GM12878 (cell line): ENCODE measurements around the gene LPCAT3. TPM values are rescaled to one million over a fixed set of nuclear protein-coding genes. Genes with fewer than 3 reads are reported as not detected.

Experiments
- CEBPZ ChIP-seq: fragments of 150-350 bp; IDR thresholded peaks from 2 replicates; pipeline ENCODE4 v1.6.1; 2016; ENCODE audit warnings: low read depth, low read length
- CHD2 ChIP-seq: IDR thresholded peaks from 2 replicates; pipeline ENCODE4 v1.6.1; 2011; ENCODE audit warnings: low read depth, low read length, improper control_type of control experiment, borderline replicate concordance
- CTCF ChIP-seq, 3 experiments: IDR thresholded peaks in 2 of 3; conservative IDR thresholded peaks in 1 of 3; 2 replicates each; pipeline ENCODE4 v1.5.1; 2011; ENCODE audit warnings: low read depth in 3 of 3, low read length in 3 of 3, mild to moderate bottlenecking in 3 of 3, control low read depth in 2 of 3, moderate library complexity in 2 of 3, inconsistent platforms in 1 of 3, mixed read lengths in 1 of 3; ENCODE audit not compliant: control insufficient read depth in 2 of 3, insufficient read depth in 1 of 3; ENCODE audit errors: extremely low read depth in 1 of 3
- EZH2 ChIP-seq: IDR thresholded peaks from 2 replicates; pipeline ENCODE4 v1.6.1; 2012; ENCODE audit warnings: low read depth, mild to moderate bottlenecking, control low read depth, inconsistent platforms, low read length, borderline replicate concordance; ENCODE audit not compliant: control insufficient read depth
- HCFC1 ChIP-seq: fragments of 150-350 bp; IDR thresholded peaks from 2 replicates; pipeline ENCODE4 v1.6.1; 2014; ENCODE audit warnings: low read length
- IRF4 ChIP-seq: IDR thresholded peaks from 2 replicates; pipeline ENCODE4 v1.6.1; 2011; ENCODE audit warnings: low read depth, low read length
- JUND ChIP-seq: IDR thresholded peaks from 2 replicates; pipeline ENCODE4 v1.6.1; 2012; ENCODE audit warnings: low read depth, mild to moderate bottlenecking, low read length, improper control_type of control experiment, moderate library complexity
- POLR2A ChIP-seq: IDR thresholded peaks from 2 replicates; pipeline ENCODE4 v1.6.1; 2011; ENCODE audit warnings: low read depth, mild to moderate bottlenecking, low read length
- SIN3A ChIP-seq: IDR thresholded peaks from 2 replicates; pipeline ENCODE4 v1.6.1; 2012; ENCODE audit warnings: low read depth, low read length, improper control_type of control experiment
- SMAD5 ChIP-seq: IDR thresholded peaks from 2 replicates; pipeline ENCODE4 v1.6.1; 2016; ENCODE audit warnings: antibody characterized with exemption, low read depth
- STAT1 ChIP-seq: fragments of 450-650 bp; conservative IDR thresholded peaks from 2 replicates; pipeline ENCODE4 v1.6.1; 2014; ENCODE audit warnings: antibody characterized with exemption, mild to moderate bottlenecking
- ZNF687 ChIP-seq: fragments of 450-650 bp; IDR thresholded peaks from 2 replicates; pipeline ENCODE4 v1.6.1; 2017; ENCODE audit warnings: mild to moderate bottlenecking, moderate library complexity
- ZZZ3 ChIP-seq: IDR thresholded peaks from 2 replicates; pipeline ENCODE4 v1.6.1; 2011; ENCODE audit warnings: low read depth; ENCODE audit not compliant: control insufficient read depth, insufficient read length
- polyA plus RNA-seq, 11 experiments: library from polyadenylated mRNA; depleted of rRNA in 4 of 11; unstranded in 6 of 11; stranded (reverse) in 5 of 11; fragments of >200 nt; fragmentation: Nextera tagmentation in 4 of 11; fragmentation: Illumina TruSeq in 1 of 11; extraction: Ambion mirVana in 4 of 11; extraction: Trizol in 1 of 11; gene quantifications; 1 replicate in 1 of 11; 2 replicates in 10 of 11; pipeline versions ENCODE4 v1.2.1 to v1.2.3, GENCODE V29; 2011 to 2016; ENCODE audit warnings: inconsistent platforms in 2 of 11, missing spikeins in 2 of 11, low read depth in 1 of 11
- total RNA-seq, 4 experiments: library from RNA; depleted of rRNA in 3 of 4; stranded (reverse); fragments of >200 nt in 3 of 4; fragmentation: Illumina TruSeq in 1 of 4; extraction: Trizol in 1 of 4; gene quantifications; 2 replicates each; pipeline versions ENCODE4 v1.2.1 to v1.2.3, GENCODE V29; 2013 to 2021
- TF ChIP-seq, protein P1 (sequence below): fragments of 450-650 bp; formaldehyde crosslinking; IDR thresholded peaks from 2 replicates; pipeline ENCODE4 v1.5.0; 2022; ENCODE audit warnings: mild to moderate bottlenecking, missing genetic modification characterization
- TF ChIP-seq, protein P2 (sequence below): IDR thresholded peaks from 2 replicates; pipeline ENCODE4 v1.6.1; 2011; ENCODE audit warnings: low read depth, mild to moderate bottlenecking, low read length, moderate library complexity, borderline replicate concordance; ENCODE audit errors: extremely low read depth

The LPCAT3 gene
- total and polyA plus RNA-seq, 10 of the 15 experiments (the other 5 are each of a cell fraction or from before 2014, with no cell fraction given) = 2.6 to 48.3 (median 23.0) TPM

GRCh38 chr12:6953442-6954315, 64.6 kb downstream of the LPCAT3 start (continued):
- TF ChIP-seq CTCF (IDR thresholded peaks at IDR 0.05 in 2 of 3, conservative IDR thresholded peaks at IDR 0.05 in 1 of 3; ENCODE audit: control insufficient read depth in 2 of 3, extremely low read depth in 1 of 3, insufficient read depth in 1 of 3, low read depth in 3 of 3, low read length in 3 of 3) = no peak
- no peak for TF ChIP-seq ZZZ3
- peak; percentile 57; the same call in 1 of the 2 replicates for TF ChIP-seq IRF4
- TF ChIP-seq CHD2 = peak; percentile 12; the same call in 1 of the 2 replicates
- no peak for TF ChIP-seq HCFC1
- TF ChIP-seq, protein P1, sequence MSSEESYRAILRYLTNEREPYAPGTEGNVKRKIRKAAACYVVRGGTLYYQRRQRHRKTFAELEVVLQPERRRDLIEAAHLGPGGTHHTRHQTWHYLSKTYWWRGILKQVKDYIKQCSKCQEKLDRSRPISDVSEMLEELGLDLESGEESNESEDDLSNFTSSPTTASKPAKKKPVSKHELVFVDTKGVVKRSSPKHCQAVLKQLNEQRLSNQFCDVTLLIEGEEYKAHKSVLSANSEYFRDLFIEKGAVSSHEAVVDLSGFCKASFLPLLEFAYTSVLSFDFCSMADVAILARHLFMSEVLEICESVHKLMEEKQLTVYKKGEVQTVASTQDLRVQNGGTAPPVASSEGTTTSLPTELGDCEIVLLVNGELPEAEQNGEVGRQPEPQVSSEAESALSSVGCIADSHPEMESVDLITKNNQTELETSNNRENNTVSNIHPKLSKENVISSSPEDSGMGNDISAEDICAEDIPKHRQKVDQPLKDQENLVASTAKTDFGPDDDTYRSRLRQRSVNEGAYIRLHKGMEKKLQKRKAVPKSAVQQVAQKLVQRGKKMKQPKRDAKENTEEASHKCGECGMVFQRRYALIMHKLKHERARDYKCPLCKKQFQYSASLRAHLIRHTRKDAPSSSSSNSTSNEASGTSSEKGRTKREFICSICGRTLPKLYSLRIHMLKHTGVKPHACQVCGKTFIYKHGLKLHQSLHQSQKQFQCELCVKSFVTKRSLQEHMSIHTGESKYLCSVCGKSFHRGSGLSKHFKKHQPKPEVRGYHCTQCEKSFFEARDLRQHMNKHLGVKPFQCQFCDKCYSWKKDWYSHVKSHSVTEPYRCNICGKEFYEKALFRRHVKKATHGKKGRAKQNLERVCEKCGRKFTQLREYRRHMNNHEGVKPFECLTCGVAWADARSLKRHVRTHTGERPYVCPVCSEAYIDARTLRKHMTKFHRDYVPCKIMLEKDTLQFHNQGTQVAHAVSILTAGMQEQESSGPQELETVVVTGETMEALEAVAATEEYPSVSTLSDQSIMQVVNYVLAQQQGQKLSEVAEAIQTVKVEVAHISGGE (CRISPR knock-in tag) = no peak
- no peak for TF ChIP-seq EZH2
- TF ChIP-seq SMAD5 = peak; percentile 91
- no peak; the same call in 1 of the 2 replicates for TF ChIP-seq CEBPZ
- TF ChIP-seq POLR2A = no peak
- peak; percentile 39; the same call in 1 of the 2 replicates for TF ChIP-seq STAT1
- no peak; the same call in 1 of the 2 replicates for TF ChIP-seq JUND
- 0 out of 2 replicates have a peak, but pooled peaks have one; percentile 46 for TF ChIP-seq SIN3A
- peak; percentile 78 for TF ChIP-seq ZNF687
- TF ChIP-seq, protein P2, sequence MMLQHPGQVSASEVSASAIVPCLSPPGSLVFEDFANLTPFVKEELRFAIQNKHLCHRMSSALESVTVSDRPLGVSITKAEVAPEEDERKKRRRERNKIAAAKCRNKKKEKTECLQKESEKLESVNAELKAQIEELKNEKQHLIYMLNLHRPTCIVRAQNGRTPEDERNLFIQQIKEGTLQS = peak; percentile 52; the same call in 1 of the 2 replicates
